Glutamatergic neuron (in vitro differentiated cells): Measurements from ENCODE around the gene PRDX6. TPM values are rescaled to one million over a fixed set of nuclear protein-coding genes. Genes with fewer than 3 reads are reported as not detected.

Source experiments
- DNase-seq: peaks from one replicate; pipeline ENCODE4 v3.0.0; 2022
- H3K27ac Mint-ChIP-seq: one replicate; pipeline ENCODE4 v1.8.0; 2020; ENCODE audit warnings: mild to moderate bottlenecking, mixed read lengths, inconsistent platforms; ENCODE audit not compliant: unreplicated experiment
- H3K27me3 Mint-ChIP-seq: one replicate; pipeline ENCODE4 v1.8.0; 2020; ENCODE audit warnings: mild to moderate bottlenecking, moderate library complexity, mixed read lengths, inconsistent platforms; ENCODE audit not compliant: unreplicated experiment
- H3K36me3 Mint-ChIP-seq: one replicate; pipeline ENCODE4 v1.8.0; 2020; ENCODE audit warnings: mild to moderate bottlenecking, mixed read lengths, inconsistent platforms; ENCODE audit not compliant: unreplicated experiment
- H3K4me1 Mint-ChIP-seq: one replicate; pipeline ENCODE4 v1.8.0; 2020; ENCODE audit warnings: mild to moderate bottlenecking, low read depth, mixed read lengths, inconsistent platforms; ENCODE audit not compliant: unreplicated experiment
- H3K4me3 Mint-ChIP-seq: one replicate; pipeline ENCODE4 v1.8.0; 2020; ENCODE audit warnings: mild to moderate bottlenecking, mixed read lengths, inconsistent platforms; ENCODE audit not compliant: unreplicated experiment
- H3K9me3 Mint-ChIP-seq: one replicate; pipeline ENCODE4 v1.8.0; 2020; ENCODE audit warnings: mild to moderate bottlenecking, moderate library complexity, mixed read lengths, inconsistent platforms; ENCODE audit not compliant: unreplicated experiment
- long read RNA-seq: library from polyadenylated mRNA; unstranded; transcript quantifications from one replicate; pipeline ENCODE4 v2.0.0, GENCODE V29; 2020; ENCODE audit not compliant: unreplicated experiment
- total RNA-seq: library from RNA; stranded (reverse); fragmentation: NEBNext Ultra II Directional; extraction: Animal tissue kit (Norgen Biotek cat#: 25700); gene quantifications from one replicate; pipeline ENCODE4 v1.2.1, GENCODE V29; 2021; ENCODE audit not compliant: unreplicated experiment
- TF ChIP-seq, protein P1 (sequence below): fragments of 200-600 bp; sonication (generic); IDR thresholded peaks from one replicate; pipeline ENCODE4 v1.5.0; 2021; ENCODE audit not compliant: partially characterized antibody, unreplicated experiment

Gene PRDX6, protein sequence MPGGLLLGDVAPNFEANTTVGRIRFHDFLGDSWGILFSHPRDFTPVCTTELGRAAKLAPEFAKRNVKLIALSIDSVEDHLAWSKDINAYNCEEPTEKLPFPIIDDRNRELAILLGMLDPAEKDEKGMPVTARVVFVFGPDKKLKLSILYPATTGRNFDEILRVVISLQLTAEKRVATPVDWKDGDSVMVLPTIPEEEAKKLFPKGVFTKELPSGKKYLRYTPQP
- total RNA-seq, result 29.3 TPM
- long read RNA-seq, transcript PRDX6-201 (5 exons, 1,751 nt), result major isoform, 37 of 40 reads
- long read RNA-seq, partial matches to known transcripts, result 0 of 40 reads
- long read RNA-seq, other reads (novel, unspliced or antisense), result 3 of 40 reads

DNA sequence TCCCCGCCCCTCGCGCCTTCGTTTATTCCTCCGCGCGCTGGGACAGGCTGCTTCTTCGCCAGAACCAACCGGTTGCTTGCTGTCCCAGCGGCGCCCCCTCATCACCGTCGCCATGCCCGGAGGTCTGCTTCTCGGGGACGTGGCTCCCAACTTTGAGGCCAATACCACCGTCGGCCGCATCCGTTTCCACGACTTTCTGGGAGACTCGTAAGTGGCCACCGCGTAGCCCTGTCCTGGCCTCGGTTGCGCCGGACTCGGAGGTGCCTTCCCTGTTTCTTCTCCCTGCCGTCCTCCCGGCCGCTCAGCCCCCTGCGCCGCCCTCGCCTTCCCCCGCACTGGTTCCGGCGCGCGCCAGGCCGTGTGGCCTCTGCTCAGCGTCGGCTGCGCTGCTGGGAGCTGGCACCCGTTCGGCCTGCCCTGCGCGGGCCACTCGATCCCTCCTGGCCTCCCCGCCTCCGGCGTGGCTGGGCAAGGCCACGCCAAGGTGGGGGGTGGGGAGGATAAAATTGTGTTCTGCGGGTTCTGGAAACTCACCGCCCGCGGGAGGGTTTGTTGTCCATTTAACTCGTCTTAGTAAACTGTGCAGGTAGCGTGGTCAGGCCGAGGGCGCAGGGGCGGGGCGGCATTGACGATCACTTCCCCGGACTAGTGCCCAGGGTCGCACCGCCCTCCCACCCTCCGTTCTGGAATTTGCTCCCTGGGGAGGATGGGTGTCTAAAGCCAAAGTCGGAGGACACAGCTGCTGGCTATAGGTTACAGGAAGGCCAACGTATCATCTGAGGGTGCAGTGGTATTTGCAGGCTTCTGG is at the start of gene PRDX6:
TSS of gene PRDX6 (plus strand) at position 50 of the 808 bp plus-strand sequence. CDS start at position 113, 63 bp downstream.
- peak within 1 kb of the TSS; percentile 88 for H3K4me3 Mint-ChIP-seq
- no peaks in the 10 kb centered on the region for H3K36me3 Mint-ChIP-seq
- H3K9me3 Mint-ChIP-seq, result peaks cover 4% of the 10 kb centered on the region
- peaks cover 2% of the 10 kb centered on the region for H3K27me3 Mint-ChIP-seq
- TF ChIP-seq, protein P1, sequence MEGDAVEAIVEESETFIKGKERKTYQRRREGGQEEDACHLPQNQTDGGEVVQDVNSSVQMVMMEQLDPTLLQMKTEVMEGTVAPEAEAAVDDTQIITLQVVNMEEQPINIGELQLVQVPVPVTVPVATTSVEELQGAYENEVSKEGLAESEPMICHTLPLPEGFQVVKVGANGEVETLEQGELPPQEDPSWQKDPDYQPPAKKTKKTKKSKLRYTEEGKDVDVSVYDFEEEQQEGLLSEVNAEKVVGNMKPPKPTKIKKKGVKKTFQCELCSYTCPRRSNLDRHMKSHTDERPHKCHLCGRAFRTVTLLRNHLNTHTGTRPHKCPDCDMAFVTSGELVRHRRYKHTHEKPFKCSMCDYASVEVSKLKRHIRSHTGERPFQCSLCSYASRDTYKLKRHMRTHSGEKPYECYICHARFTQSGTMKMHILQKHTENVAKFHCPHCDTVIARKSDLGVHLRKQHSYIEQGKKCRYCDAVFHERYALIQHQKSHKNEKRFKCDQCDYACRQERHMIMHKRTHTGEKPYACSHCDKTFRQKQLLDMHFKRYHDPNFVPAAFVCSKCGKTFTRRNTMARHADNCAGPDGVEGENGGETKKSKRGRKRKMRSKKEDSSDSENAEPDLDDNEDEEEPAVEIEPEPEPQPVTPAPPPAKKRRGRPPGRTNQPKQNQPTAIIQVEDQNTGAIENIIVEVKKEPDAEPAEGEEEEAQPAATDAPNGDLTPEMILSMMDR, result no peak
- peaks cover 5% of the 10 kb centered on the region for H3K4me1 Mint-ChIP-seq
- peak within 1 kb of the TSS; percentile 72 for H3K27ac Mint-ChIP-seq
- peak; percentile 52 for DNase-seq

DNA sequence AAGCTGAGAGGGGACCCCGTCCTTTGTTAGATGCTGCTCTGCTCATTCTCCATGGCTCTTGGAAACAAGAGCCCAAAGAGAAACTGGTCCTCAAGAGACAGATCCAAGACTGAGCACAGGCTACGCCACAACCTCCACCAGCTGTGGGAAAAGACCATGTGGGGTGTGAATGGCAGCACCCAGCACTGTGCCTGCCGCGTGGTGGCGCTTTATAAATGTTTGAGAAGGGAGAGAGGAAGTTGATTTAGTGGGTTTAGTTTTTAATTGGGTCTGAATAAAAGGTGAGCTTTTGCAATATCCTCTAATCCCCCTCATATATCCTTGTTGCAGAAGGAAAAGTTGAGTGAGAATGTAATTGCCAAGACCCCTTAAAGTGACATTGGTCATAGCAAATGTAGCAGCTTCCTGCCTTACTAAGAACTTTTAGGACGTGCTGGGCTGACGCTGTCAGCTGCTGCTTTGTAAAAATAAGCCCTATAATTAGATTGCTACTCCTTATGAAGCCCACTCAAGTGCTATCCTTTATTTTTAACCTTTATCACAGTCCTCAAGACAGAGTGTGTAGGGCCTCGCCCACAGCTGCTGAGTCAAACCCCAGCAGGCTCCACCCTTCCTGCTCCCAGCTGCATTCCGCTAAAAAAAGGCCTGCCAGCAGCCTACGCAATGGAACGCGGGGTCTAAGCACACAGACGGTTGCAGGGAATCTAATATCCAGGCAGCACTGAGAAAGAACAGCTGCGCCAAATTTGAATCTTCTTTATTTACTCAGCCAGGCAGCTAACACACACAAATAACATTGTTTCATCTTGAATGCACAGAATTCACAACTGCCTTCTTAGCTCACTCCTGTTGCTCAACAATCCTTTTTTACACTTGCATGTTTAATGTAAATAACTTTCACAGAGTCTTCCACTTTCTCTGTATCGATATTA is 47.4 kb upstream of the PRDX6 start:
- Mint-ChIP-seq H3K27me3 (peaks cover 2% of the 10 kb centered on the region), H3K4me3 (peak overlapping the region; percentile 80)

DNA sequence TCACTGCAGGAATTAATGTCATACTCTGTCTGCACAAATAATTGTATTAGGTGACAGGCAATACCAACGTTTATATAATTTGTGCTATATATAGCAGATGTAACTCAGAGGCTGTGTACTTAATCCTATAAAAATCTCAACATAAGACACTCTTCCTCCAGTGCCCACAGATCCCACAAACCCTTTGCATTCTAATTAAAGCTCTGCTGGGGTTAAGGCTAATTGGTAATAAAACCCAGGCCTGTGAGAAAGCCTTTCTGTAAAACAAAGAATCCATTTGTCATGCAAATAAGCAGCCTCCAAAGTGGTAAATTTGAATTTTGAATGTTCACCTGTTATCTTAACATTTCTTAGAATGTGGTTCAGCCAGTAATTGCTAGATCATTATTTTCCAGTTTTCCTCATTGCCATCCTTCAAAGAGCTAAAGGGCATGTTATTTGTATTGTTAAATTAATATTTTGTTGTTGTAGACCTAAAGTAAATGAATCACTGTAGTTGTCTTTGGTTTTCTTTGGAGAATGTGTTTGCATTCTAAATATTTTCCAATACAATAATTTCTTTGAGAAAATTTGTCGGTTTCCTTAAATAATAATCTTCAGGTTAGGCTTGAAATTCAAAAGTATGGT is 46.3 kb upstream of the PRDX6 start:
- Mint-ChIP-seq H3K4me1 (peaks cover 16% of the 10 kb centered on the region), H3K9me3 (peaks cover 1% of the 10 kb centered on the region), H3K36me3 (no peaks in the 10 kb centered on the region), H3K27ac (peak overlapping the region; percentile 75), H3K4me3 (no peak overlapping the region), H3K27me3 (peaks cover 2% of the 10 kb centered on the region)
- TF ChIP-seq, protein P1, result no peak
- DNase-seq, result no peak

More for the DNA sequence above, 47.4 kb upstream of the PRDX6 start:
- H3K36me3 Mint-ChIP-seq, result no peaks in the 10 kb centered on the region
- H3K4me1 Mint-ChIP-seq, result peaks cover 16% of the 10 kb centered on the region
- H3K27ac Mint-ChIP-seq, result peak overlapping the region; percentile 86
- DNase-seq, result peak; percentile 69
- H3K9me3 Mint-ChIP-seq, result peaks cover 1% of the 10 kb centered on the region
- TF ChIP-seq, protein P1, result peak; percentile 38

DNA sequence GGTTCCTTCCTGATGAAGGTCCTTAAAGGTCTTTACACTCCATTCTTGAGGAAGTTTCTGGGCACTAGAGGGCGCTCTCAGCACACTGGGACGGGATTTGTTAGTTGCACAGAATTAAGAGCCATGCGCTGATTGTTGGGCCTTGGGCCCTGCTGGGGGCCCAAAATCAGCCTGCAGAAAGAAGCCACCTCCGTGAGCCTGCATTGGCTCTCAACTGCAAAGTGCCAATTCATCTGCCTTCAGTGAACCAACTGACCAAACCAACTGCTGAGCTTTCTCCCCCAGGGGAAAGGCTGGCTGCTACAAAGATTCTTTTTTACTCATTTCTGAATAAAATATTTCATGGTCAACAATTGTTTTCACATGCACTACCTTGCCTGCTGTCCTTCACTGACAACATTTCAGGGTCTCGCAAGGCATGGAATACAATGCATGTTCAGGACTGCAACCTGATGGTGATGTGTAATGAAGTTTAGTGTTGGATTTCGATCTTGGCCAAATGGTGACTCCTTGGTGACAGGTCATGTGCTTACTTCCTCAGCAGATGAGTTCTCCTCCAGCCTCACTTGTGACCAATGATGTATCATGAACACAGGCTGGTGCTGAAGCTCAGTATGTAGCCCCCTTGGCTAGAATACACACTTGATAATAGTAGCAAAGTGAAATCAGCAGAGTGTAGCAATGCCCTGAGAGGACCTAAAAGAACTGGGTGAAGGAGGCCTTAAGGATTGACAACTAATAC is 45.7 kb upstream of the PRDX6 start:
- H3K4me1 Mint-ChIP-seq, result peaks cover 16% of the 10 kb centered on the region
- H3K27ac Mint-ChIP-seq, result no peak overlapping the region
- TF ChIP-seq, protein P1, result peak; percentile 91
- DNase-seq, result peak; percentile 91
- H3K9me3 Mint-ChIP-seq, result peaks cover 1% of the 10 kb centered on the region
- H3K27me3 Mint-ChIP-seq, result peaks cover 2% of the 10 kb centered on the region
- no peak overlapping the region for H3K4me3 Mint-ChIP-seq
- H3K36me3 Mint-ChIP-seq, result no peaks in the 10 kb centered on the region
